Natural killer cell (primary cell): Measurements from ENCODE around the gene PRKRIP1. TPM values are rescaled to one million over a fixed set of nuclear protein-coding genes. Genes with fewer than 3 reads are reported as not detected.

Experiments used
- ATAC-seq, 3 donors: fragments of 150-1000 bp in 2 of 3; fragments of 200-7000 bp in 1 of 3; cut with Tn5 transposase; 1 replicate in 1 of 3; 2 replicates in 2 of 3; pipeline ENCODE4 v1.10.0; 2021; ENCODE audit warnings: mild to moderate bottlenecking in 2 of 3, moderate library complexity in 2 of 3
- DNase-seq, 2 donors: peaks; one replicate each; pipeline versions ENCODE4 v3.0.0 to v3.0.0-alpha.2; 2013 to 2021; ENCODE audit warnings: mixed read lengths in 1 of 2
- H3K27ac ChIP-seq: one replicate; pipeline ENCODE4 v1.5.1; 2013; ENCODE audit warnings: mild to moderate bottlenecking, low read length
- H3K27me3 ChIP-seq: one replicate; pipeline ENCODE4 v1.6.1; 2013; ENCODE audit warnings: low read length; ENCODE audit not compliant: control insufficient read depth, insufficient read depth
- H3K36me3 ChIP-seq: one replicate; pipeline ENCODE4 v1.6.1; 2013; ENCODE audit warnings: low read length; ENCODE audit not compliant: control insufficient read depth, insufficient read depth
- H3K4me1 ChIP-seq: one replicate; pipeline ENCODE4 v1.6.1; 2013; ENCODE audit warnings: low read length; ENCODE audit not compliant: control insufficient read depth, insufficient read depth
- H3K4me3 ChIP-seq: one replicate; pipeline ENCODE4 v1.5.1; 2013; ENCODE audit warnings: low read length
- H3K9me3 ChIP-seq: one replicate; pipeline ENCODE4 v1.6.1; 2013; ENCODE audit warnings: low read length; ENCODE audit not compliant: control insufficient read depth, insufficient read depth
- H3K27ac Mint-ChIP-seq, 2 donors: one replicate each; pipeline ENCODE4 v1.8.0; 2022; ENCODE audit warnings: mild to moderate bottlenecking in 2 of 2, mixed read lengths in 2 of 2, moderate library complexity in 1 of 2
- H3K27me3 Mint-ChIP-seq, 2 donors: one replicate each; pipeline ENCODE4 v1.8.0; 2022; ENCODE audit warnings: low read depth in 2 of 2, mixed read lengths in 2 of 2
- H3K36me3 Mint-ChIP-seq: one replicate; pipeline ENCODE4 v1.8.0; 2022; ENCODE audit warnings: mixed read lengths
- H3K4me1 Mint-ChIP-seq, 2 donors: one replicate each; pipeline ENCODE4 v1.8.0; 2022; ENCODE audit warnings: mixed read lengths in 2 of 2
- H3K4me3 Mint-ChIP-seq: one replicate; pipeline ENCODE4 v1.8.0; 2022; ENCODE audit warnings: mild to moderate bottlenecking, moderate library complexity, mixed read lengths
- H3K9me3 Mint-ChIP-seq, 2 donors: one replicate each; pipeline ENCODE4 v1.8.0; 2022; ENCODE audit warnings: mixed read lengths in 2 of 2
- CTCF ChIP-seq: fragments of 200-600 bp; IDR thresholded peaks from one replicate; pipeline ENCODE4 v1.8.0; 2022; ENCODE audit warnings: antibody characterized with exemption
- WGBS: methylation state at CpG from one replicate; pipeline ENCODE4 v1.1.7; 2013; ENCODE audit warnings: missing lambda C conversion rate; ENCODE audit not compliant: insufficient coverage; 5-methylcytosine and 5-hydroxymethylcytosine counted together
- intact Hi-C: fragments of 100-400 bp; cut with micrococcal nuclease; formaldehyde crosslinking; loops from one replicate; pipeline ENCODE4 v1.14.2; 2022
- total RNA-seq, 4 donors: library from RNA; stranded (reverse); fragments of 120-200 nt in 1 of 4; gene quantifications; one replicate each; pipeline versions ENCODE4 v1.2.3 to v1.2.4, GENCODE V29; 2013 to 2022

The PRKRIP1 gene
- total RNA-seq, 3 donors from 2014 or later (not counting 1 experiment from before 2014, with no cell fraction given): 38.2 to 44.2 (median 39.5) TPM

- peak overlapping the region; percentile 74 for H3K4me3 ChIP-seq
Observed at GRCh38 chr7:102432442-102433218, 36.5 kb downstream of the PRKRIP1 start.

GRCh38 chr7:102433219-102434038 lies 37.3 kb downstream of the PRKRIP1 start, which contains the start of gene ORAI2:
Gene ORAI2 (plus strand): TSS chr7:102433575. CDS start chr7:102438957, 5,382 bp downstream.
- Mint-ChIP-seq H3K27ac (peak within 1 kb of the TSS; percentile 84 to 100), H3K36me3 (no peaks in the 10 kb centered on the region), H3K4me3 (peak within 1 kb of the TSS; percentile 91), H3K27me3 (no peaks in the 10 kb centered on the region), H3K4me1 (peaks cover 36 to 52% of the 10 kb centered on the region in 2 donors), H3K9me3 (no peaks in the 10 kb centered on the region)
- ATAC-seq (peak; percentile 66 to 86 (median 81)), DNase-seq (peak; percentile 86 to 92)
- no peaks in the 10 kb centered on the region for H3K27me3 ChIP-seq
- peaks cover 61% of the 10 kb centered on the region for H3K4me1 ChIP-seq
- peak within 1 kb of the TSS; percentile 98 for H3K27ac ChIP-seq
- peaks cover 4% of the 10 kb centered on the region for H3K36me3 ChIP-seq
- peak within 1 kb of the TSS; percentile 94 for H3K4me3 ChIP-seq
- intact Hi-C loops: loop anchor here (2.0 kb wide), 1 partner anchor 29 kb away; no protein-coding TSS in a partner anchor
- no peaks in the 10 kb centered on the region for H3K9me3 ChIP-seq
- WGBS: under 1% methylated on average over 90 of the region's 90 CpGs
- TF ChIP-seq CTCF: no peak

More at GRCh38 chr7:102432442-102433218, 36.5 kb downstream of the PRKRIP1 start:
- peak overlapping the region; percentile 98 for H3K27ac ChIP-seq
- Mint-ChIP-seq H3K36me3 (no peaks in the 10 kb centered on the region), H3K4me1 (peaks cover 36 to 54% of the 10 kb centered on the region in 2 donors), H3K4me3 (peak overlapping the region; percentile 86), H3K27ac (peak overlapping the region; percentile 84 to 100), H3K27me3 (no peaks in the 10 kb centered on the region), H3K9me3 (no peaks in the 10 kb centered on the region)
- 39% methylated on average over 27 of the region's 27 CpGs for WGBS
- no peaks in the 10 kb centered on the region for H3K9me3 ChIP-seq
- TF ChIP-seq CTCF: no peak
- DNase-seq (no peak), ATAC-seq (peak; percentile 51 to 59 (median 55))
- H3K36me3 ChIP-seq: peaks cover 4% of the 10 kb centered on the region
- H3K4me1 ChIP-seq: peaks cover 68% of the 10 kb centered on the region
- H3K27me3 ChIP-seq: no peaks in the 10 kb centered on the region
- intact Hi-C loops: loop anchor here (2.0 kb wide), 1 partner anchor 28 kb away; no protein-coding TSS in a partner anchor

- Mint-ChIP-seq H3K27ac (peak overlapping the region; percentile 84 to 90), H3K9me3 (no peaks in the 10 kb centered on the region), H3K4me3 (peak overlapping the region; percentile 91), H3K4me1 (peaks cover 36 to 50% of the 10 kb centered on the region in 2 donors), H3K27me3 (no peaks in the 10 kb centered on the region), H3K36me3 (no peaks in the 10 kb centered on the region)
- H3K9me3 ChIP-seq: no peaks in the 10 kb centered on the region
- WGBS: 11% methylated on average over 9 of the region's 9 CpGs
- peaks cover 9% of the 10 kb centered on the region for H3K36me3 ChIP-seq
- ATAC-seq: peak in 2 of 3 donors; percentile 3 to 7
- peak overlapping the region; percentile 79 for H3K27ac ChIP-seq
- no peak for TF ChIP-seq CTCF
- DNase-seq: peak; percentile 23 to 56
- no peaks in the 10 kb centered on the region for H3K27me3 ChIP-seq
- intact Hi-C loops: no loop called here
- H3K4me3 ChIP-seq: peak overlapping the region; percentile 94
- peaks cover 59% of the 10 kb centered on the region for H3K4me1 ChIP-seq
Observed at GRCh38 chr7:102434039-102434486, 37.9 kb downstream of the PRKRIP1 start.
